ENCODE measurements around the gene FAM124B.

Gene FAM124B

DNA sequence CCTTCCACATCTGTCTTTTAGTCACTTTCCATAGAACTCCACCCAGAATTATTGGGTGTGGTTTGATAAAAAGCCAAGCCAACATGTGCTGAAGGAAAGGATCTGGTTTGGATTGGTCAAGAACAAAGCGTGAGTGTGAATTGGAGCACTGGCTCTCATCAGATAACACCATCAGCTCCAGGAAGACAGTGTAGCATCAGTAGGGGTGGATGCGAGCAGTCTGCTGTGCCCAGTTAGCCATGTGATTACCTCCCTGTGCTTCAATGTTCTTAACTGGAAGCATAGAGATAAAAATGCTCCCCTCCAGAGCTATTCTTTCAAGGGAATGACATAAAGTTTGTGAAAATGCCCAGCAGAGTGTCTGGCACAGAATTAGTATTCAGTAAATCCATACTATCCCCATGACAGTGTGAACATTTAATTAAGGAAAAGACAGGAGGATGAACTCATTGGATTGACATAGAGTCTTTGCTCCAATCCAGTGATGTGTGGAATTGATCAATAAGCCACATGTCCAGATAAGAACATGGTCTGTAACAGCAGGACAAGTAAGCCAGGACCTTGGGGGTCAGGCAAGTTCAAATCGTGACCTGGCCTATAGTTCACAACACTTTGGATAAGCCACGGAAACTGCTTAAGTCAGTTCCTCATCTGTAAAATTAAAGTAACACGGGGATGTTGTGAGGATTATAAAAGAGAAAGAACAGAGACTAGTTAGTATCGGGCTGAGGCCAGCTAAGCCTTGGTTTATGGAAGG is 68.0 kb downstream of the FAM124B start:
- no peak for DNase-seq

DNA sequence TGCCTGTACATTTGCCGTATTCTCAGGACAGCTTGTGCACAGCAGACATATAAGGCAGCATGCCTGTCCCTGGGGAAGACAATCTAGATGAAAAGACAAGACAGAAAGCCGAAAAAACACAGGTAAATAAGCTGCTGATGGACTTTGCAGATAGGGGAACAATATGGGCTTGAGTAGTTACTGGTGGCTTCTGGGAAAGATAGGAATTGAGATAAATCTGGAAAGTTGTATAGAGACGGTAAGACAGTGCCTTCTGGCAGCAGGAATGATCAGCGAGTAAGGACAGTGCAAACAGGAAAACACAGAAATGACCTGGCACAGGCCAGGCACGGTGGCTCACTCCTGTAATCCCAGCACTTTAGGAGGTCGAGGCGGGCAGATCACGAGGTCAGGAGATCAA is 70.2 kb downstream of the FAM124B start:
- DNase-seq, result no peak

DNA sequence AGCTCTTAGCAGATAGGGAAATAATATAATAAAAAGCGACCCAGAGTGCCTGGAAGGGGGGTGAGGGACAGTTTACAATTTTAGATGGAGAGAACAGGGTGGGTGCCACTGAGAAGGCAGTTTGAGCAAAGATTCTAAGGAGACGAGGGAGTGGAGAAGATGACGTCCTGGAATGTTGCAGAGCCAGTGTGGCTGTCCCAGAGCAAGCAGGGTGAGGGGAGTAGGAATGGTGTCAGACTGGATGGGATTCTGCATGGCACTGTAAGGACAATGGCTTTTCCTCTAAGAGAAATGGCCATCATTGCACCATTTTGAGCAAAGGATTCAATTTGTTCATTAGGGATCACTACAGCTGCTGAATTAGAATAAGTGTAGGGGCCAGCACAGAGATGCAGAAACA is 73.1 kb downstream of the FAM124B start:
- no peak for DNase-seq
